Right lobe of liver (tissue), 4 donors: ENCODE measurements around the gene RDH8.

ENCODE experiments used
- POLR2A ChIP-seq: fragments of 450-650 bp; IDR thresholded peaks from one replicate; pipeline ENCODE4 v1.6.1; 2017; ENCODE audit warnings: antibody characterized with exemption, mild to moderate bottlenecking
- TF ChIP-seq, protein P1 (sequence below), 4 donors: fragments of 200-600 bp in 3 of 4; fragments of 450-650 bp in 1 of 4; IDR thresholded peaks; one replicate each; pipeline versions ENCODE4 v1.5.1 to v1.8.0; 2016 to 2022; ENCODE audit warnings: antibody characterized with exemption in 4 of 4, mild to moderate bottlenecking in 2 of 4
- donor health status: DM: no; HTN: no; CAD: no.
- donor health status: DM: no; HTN: no; CAD: no.
- donor health status: DM: no; HTN: yes; CAD: no.

DNA sequence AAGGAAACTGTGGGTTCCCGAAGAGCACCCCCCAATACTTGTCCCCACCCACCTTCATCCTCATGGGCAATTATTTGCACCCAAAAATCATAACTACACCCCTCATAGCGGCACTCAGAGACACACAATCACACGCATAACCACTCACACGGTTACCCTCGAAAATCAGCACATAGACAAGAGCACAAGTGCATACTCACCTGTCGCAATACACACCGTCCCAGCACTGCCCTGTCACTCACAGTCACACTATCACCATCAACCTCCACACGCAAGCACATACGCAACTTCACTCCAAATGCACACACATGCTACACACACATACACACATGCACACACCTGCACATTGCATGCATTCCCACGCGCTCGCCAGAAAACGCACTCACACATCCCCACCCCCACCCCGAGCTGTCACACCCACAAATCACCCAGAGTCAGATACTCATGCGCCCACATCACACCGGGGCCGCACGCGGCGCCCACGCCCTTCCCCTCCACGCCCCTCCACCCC lies 3.5 kb upstream of the RDH8 start:
- TF ChIP-seq, protein P1, sequence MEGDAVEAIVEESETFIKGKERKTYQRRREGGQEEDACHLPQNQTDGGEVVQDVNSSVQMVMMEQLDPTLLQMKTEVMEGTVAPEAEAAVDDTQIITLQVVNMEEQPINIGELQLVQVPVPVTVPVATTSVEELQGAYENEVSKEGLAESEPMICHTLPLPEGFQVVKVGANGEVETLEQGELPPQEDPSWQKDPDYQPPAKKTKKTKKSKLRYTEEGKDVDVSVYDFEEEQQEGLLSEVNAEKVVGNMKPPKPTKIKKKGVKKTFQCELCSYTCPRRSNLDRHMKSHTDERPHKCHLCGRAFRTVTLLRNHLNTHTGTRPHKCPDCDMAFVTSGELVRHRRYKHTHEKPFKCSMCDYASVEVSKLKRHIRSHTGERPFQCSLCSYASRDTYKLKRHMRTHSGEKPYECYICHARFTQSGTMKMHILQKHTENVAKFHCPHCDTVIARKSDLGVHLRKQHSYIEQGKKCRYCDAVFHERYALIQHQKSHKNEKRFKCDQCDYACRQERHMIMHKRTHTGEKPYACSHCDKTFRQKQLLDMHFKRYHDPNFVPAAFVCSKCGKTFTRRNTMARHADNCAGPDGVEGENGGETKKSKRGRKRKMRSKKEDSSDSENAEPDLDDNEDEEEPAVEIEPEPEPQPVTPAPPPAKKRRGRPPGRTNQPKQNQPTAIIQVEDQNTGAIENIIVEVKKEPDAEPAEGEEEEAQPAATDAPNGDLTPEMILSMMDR (IDR thresholded peaks at IDR 0.05), result no peak
- TF ChIP-seq POLR2A, result no peak
